Hepatocyte (in vitro differentiated cells): Measurements from ENCODE around the gene PLA1A.

Experiments used
- CTCF ChIP-seq: fragments of 200-600 bp; sonication (generic); IDR thresholded peaks from 2 replicates; pipeline ENCODE4 v1.5.1; 2016; ENCODE audit warnings: antibody characterized with exemption, mild to moderate bottlenecking; ENCODE audit not compliant: poor library complexity
- EZH2 ChIP-seq: fragments of 200-600 bp; sonication (generic); IDR thresholded peaks from 2 replicates; pipeline ENCODE4 v1.6.1; 2016; ENCODE audit warnings: antibody characterized with exemption, mild to moderate bottlenecking, borderline replicate concordance
- EZH2phosphoT487 ChIP-seq: fragments of 200-600 bp; sonication (generic); IDR thresholded peaks from one replicate; pipeline ENCODE4 v1.6.1; 2018; ENCODE audit warnings: antibody characterized with exemption, mild to moderate bottlenecking, low read depth, moderate library complexity; ENCODE audit not compliant: unreplicated experiment, severe bottlenecking

DNA sequence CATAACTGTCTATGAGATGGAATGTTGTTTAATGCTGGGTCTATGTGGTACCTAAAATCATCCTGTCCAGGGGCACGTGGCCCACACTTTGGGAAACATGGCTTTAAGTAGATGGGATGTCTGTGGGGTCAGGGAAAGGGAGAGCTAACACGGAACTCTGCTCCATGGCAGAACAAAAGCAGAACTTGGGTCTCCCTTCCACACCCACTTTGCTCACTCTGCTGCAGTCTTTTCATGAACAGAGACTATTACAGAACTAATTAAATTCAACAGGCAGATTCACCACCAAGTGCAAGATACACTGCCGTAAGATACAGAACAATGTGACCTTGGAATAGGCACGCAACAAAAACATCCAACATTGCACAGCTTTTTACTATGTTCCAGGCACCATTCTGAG, 34.5 kb downstream of the PLA1A start:
- no peak for TF ChIP-seq CTCF
- no peak for TF ChIP-seq EZH2
- no peak for TF ChIP-seq EZH2phosphoT487
